Activated CD4-positive, alpha-beta T cell treated with anti-CD3 and anti-CD28 coated beads for 36 hours (primary cell): ENCODE results near the gene KRT6B. TPM values are rescaled to one million over a fixed set of nuclear protein-coding genes. Genes with fewer than 3 reads are reported as not detected.

Source experiments
- total RNA-seq, 2 experiments: library from RNA; stranded (reverse); gene quantifications; one replicate each; pipeline ENCODE4 v1.2.3, GENCODE V29; 2021

The KRT6B gene
- total RNA-seq, 2 experiments from 2014 or later: not detected

Other genes with a start within 250 kb of the KRT6B start
- 1 to 10 TPM; 3.4 to 3.9 TPM for gene KRT7, start 218.9 kb downstream of the KRT6B start, total RNA-seq
- gene KRT86, start 177.5 kb downstream of the KRT6B start, total RNA-seq: not detected
- gene KRT81, start 160.6 kb downstream of the KRT6B start, total RNA-seq: not detected
- gene KRT83, start 130.7 kb downstream of the KRT6B start, total RNA-seq: not detected
- not detected for gene KRT85, start 84.7 kb downstream of the KRT6B start, total RNA-seq
- not detected for gene KRT84, start 66.5 kb downstream of the KRT6B start, total RNA-seq
- gene KRT82, start 45.8 kb downstream of the KRT6B start, total RNA-seq: not detected
- gene KRT75, start 17.8 kb downstream of the KRT6B start, total RNA-seq: not detected
- gene KRT6C, start 21.7 kb upstream of the KRT6B start, total RNA-seq: not detected
- gene KRT6A, start 41.1 kb upstream of the KRT6B start, total RNA-seq: not detected
- not detected for gene KRT5, start 68.2 kb upstream of the KRT6B start, total RNA-seq
- not detected for gene KRT71, start 101.0 kb upstream of the KRT6B start, total RNA-seq
- not detected for gene KRT74, start 121.7 kb upstream of the KRT6B start, total RNA-seq
- gene KRT72, start 149.3 kb upstream of the KRT6B start, total RNA-seq: 1 to 10 TPM; 3.2 TPM
- gene KRT73, start 166.4 kb upstream of the KRT6B start, total RNA-seq: 1 to 10 TPM; 1.7 to 1.9 TPM
- not detected for gene KRT2, start 200.1 kb upstream of the KRT6B start, total RNA-seq
- gene KRT1, start 228.3 kb upstream of the KRT6B start, total RNA-seq: not detected